Activated T-cell treated with anti-CD3 and anti-CD28 coated beads, Interleukin-2, amount 50 U/mL, for 72 hours (primary cell): Measurements from ENCODE around the gene SBK1. TPM values are rescaled to one million over a fixed set of nuclear protein-coding genes. Genes with fewer than 3 reads are reported as not detected.

Experiments used
- ATAC-seq, 2 donors: fragments of 150-1000 bp; cut with Tn5 transposase; replicated peaks in 1 of 2; 2 replicates each; pipeline ENCODE4 v1.10.0; 2021; ENCODE audit warnings: moderate library complexity in 2 of 2, mild to moderate bottlenecking in 1 of 2
- DNase-seq, 2 donors: peaks; one replicate each; pipeline ENCODE4 v3.0.0; 2021 to 2022; ENCODE audit warnings: mixed read lengths in 1 of 2
- H3K27ac Mint-ChIP-seq: one replicate; pipeline ENCODE4 v1.8.0; 2022; ENCODE audit warnings: mild to moderate bottlenecking, moderate library complexity, mixed read lengths
- H3K27me3 Mint-ChIP-seq: one replicate; pipeline ENCODE4 v1.8.0; 2022; ENCODE audit warnings: low read depth, mixed read lengths
- H3K36me3 Mint-ChIP-seq, 2 donors: one replicate each; pipeline ENCODE4 v1.8.0; 2022; ENCODE audit warnings: mixed read lengths in 2 of 2, mild to moderate bottlenecking in 1 of 2; ENCODE audit not compliant: insufficient read depth in 2 of 2
- H3K4me1 Mint-ChIP-seq: one replicate; pipeline ENCODE4 v1.8.0; 2022; ENCODE audit warnings: low read depth, mixed read lengths
- H3K4me3 Mint-ChIP-seq, 2 donors: one replicate each; pipeline ENCODE4 v1.8.0; 2022; ENCODE audit warnings: mild to moderate bottlenecking in 2 of 2, mixed read lengths in 2 of 2, moderate library complexity in 2 of 2
- H3K9me3 Mint-ChIP-seq, 2 donors: one replicate each; pipeline ENCODE4 v1.8.0; 2022; ENCODE audit warnings: mixed read lengths in 2 of 2
- total RNA-seq, 2 donors: library from RNA; stranded (reverse); gene quantifications; one replicate each; pipeline ENCODE4 v1.2.3, GENCODE V29; 2022

Gene SBK1
- total RNA-seq, 2 donors from 2014 or later, result 6.2 to 7.0 TPM

DNA sequence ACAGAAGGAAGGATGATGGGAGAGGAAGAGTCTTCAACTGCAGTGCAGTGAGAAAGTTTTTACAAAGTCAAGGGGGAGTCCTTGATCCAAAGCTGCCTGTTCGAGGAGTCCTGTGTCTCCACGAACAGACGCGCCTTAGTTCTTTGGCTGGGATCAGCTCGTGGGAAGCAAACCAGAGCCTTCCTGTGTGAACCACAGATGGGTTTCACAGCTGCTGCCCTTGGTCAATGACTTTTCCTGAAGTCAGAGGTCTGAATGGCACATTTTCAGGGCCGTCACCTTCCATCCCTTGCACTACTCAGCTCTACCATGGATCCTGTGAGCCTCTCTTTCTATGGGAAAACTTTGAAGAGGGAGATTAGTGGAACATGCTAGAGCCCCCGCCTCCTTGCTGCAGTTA is 4.2 kb upstream of the SBK1 start:
- Mint-ChIP-seq H3K9me3 (no peaks in the 10 kb centered on the region), H3K27me3 (no peaks in the 10 kb centered on the region), H3K4me3 (no peak overlapping the region), H3K36me3 (no peaks in the 10 kb centered on the region), H3K4me1 (peaks cover 17% of the 10 kb centered on the region), H3K27ac (no peak overlapping the region)
- no peak for DNase-seq
- ATAC-seq, result no peak

DNA sequence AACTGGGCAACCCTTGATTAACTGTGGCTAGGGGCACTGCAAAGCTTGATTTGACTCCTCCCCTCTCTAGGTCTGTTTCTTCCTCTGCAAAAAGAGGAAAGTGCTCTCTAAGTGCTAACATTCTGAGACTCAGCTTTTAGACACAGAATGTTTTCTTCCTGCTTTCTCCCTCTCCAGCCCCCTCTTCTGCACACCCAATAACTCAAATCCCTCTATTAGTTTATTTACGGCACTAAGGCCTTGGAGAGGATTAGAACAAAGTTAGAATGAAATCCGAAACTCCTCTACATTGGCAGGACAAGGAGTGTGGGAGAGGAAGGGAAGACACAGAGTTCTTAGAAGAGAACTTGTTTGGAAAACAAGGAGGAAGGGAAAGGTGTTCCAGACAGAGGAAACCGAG is 3.3 kb upstream of the SBK1 start:
- no peak for ATAC-seq
- Mint-ChIP-seq H3K4me1 (peaks cover 24% of the 10 kb centered on the region), H3K27ac (no peak overlapping the region), H3K4me3 (no peak overlapping the region), H3K9me3 (no peaks in the 10 kb centered on the region), H3K36me3 (no peaks in the 10 kb centered on the region), H3K27me3 (no peaks in the 10 kb centered on the region)
- no peak for DNase-seq

DNA sequence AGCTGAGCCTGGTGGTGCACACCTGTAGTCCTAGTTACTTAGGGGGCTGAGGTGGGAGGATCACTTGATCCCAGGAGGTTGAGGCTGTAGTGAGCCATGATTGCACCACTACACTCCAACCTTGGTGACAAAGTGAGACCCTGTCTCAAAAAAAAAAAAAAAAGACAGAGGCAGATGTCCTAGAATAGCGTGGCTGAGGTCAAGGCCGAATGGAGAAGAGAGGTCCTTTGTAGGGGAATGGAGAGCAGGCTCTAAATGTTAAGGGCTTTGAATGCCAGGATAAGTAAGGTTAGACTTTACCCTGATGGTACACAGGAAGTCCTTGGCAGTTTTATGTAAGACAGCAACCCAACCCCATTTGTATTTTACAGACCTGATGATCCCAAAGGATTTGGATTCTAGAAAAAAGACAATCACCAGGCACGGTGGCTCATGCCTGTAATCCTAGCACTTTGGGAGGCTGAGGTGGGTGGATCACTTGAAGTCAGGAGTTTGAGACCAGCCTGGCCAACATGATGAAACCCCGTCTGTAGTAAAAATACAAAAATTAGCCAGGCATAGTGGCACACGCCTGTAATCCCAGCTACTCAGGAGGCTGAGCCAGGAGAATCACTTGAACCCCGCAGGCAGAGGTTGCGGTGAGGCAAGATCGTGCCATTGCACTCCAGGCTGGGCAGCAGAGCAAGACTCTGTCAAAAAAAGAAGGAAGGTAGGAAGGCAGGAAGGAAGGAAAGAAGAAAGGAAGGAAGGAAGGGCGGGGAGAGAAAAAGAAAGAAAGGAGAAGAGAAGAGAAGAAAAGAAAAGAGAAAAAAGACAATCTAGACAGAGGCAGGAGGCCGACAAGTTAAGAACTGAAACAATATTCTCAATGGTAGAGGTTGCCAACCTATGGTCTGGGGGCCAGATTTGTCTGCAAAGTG is 2.1 kb upstream of the SBK1 start:
- no peak for ATAC-seq
- DNase-seq, result no peak
- Mint-ChIP-seq H3K36me3 (no peaks in the 10 kb centered on the region), H3K27me3 (no peaks in the 10 kb centered on the region), H3K4me1 (peaks cover 36% of the 10 kb centered on the region), H3K9me3 (no peaks in the 10 kb centered on the region), H3K27ac (no peak overlapping the region), H3K4me3 (peak overlapping the region; percentile 2 to 8)

DNA sequence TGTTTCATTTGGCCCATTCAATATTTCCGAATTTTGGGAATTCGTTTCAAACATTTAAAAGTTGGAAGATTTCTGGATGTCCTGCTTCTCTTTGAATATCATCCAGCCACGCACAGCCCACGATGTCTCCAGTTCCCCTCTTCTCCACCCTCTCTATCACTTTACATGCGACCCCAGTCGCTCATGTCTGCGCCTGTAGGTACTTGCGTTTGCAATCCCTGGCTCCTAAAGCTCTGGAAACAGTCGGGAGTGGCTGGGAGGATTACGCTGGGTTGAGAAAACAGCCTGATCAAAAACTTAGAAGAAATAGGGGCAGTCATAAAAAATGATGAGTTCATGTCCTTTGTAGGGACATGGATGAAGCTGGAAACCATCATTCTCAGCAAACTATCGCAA is 1.5 kb upstream of the SBK1 start:
- Mint-ChIP-seq H3K27me3 (no peaks in the 10 kb centered on the region), H3K9me3 (no peaks in the 10 kb centered on the region), H3K27ac (no peak overlapping the region), H3K4me3 (peak overlapping the region; percentile 63 to 65), H3K4me1 (peaks cover 41% of the 10 kb centered on the region), H3K36me3 (no peaks in the 10 kb centered on the region)
- DNase-seq, result no peak
- ATAC-seq, result no peak

DNA sequence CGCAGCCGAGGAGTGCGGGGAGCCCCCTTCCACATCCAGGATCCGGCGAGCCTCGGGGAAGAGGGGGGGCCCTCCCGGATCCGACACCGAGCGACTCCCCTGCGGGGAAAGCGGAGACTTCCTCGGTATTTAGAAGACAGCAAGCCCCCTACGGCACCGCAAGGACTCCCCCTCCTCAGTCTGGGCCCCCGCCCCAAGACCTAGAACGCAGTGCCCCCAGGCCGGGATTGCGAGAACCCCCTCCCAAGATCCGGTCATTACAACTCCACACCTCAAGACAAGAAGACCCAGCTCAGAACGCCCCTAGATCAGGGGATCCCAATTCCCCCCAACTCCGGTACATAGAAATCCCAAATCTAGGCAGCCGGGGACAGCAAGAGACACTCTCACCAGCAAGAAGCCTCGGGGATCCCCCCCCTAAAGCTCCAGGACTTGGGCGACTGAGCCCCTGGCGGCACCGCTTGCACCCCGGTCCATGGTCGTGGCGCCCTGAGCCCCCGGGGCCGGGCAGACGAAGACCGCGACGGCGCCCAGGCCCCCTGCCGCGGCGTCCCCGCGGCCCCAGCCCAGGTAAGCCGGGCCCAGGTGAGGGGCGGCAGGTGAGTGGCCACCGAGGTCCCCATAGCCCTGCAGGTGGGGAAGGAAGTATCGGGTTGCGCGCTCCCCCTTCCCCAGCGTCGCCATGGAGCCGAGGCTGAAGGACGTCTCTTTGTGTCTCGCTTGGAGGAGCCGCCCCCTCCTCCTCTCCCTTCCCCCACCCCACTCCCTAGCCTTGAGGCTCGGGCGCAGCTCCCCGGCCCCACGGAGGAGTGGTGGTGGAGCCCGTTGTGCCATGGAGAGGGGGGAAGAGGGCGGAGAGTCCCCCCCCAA is 641 bp downstream of the SBK1 start:
- Mint-ChIP-seq H3K27ac (no peak overlapping the region), H3K9me3 (no peaks in the 10 kb centered on the region), H3K4me3 (peak overlapping the region; percentile 88 to 89), H3K4me1 (peaks cover 53% of the 10 kb centered on the region), H3K27me3 (no peaks in the 10 kb centered on the region), H3K36me3 (no peaks in the 10 kb centered on the region)
- no peak for ATAC-seq
- no peak for DNase-seq

DNA sequence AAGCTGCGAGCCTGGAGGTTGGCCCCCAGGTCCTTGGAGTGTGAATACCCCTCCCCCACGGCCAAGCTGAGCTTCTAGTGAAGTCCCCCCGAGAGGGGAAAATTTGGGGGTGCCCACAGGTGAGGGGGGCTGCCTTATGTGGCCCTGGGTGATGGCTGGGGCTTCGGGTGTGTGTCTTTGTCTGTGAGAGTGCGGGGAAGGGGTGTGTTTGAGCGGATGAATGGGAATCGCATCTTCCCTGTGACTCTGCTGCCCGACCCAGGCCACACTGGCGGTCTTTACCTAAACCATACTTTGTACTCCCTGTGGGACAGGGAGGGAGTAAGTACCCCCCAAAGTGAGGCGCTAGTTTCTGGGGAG is 1.3 kb downstream of the SBK1 start:
- H3K4me3 Mint-ChIP-seq, result peak overlapping the region; percentile 88 to 89
- DNase-seq (no peak), ATAC-seq (no peak)
- H3K36me3 Mint-ChIP-seq, result no peaks in the 10 kb centered on the region
- H3K27ac Mint-ChIP-seq, result no peak overlapping the region
- no peaks in the 10 kb centered on the region for H3K27me3 Mint-ChIP-seq
- peaks cover 53% of the 10 kb centered on the region for H3K4me1 Mint-ChIP-seq
- no peaks in the 10 kb centered on the region for H3K9me3 Mint-ChIP-seq

DNA sequence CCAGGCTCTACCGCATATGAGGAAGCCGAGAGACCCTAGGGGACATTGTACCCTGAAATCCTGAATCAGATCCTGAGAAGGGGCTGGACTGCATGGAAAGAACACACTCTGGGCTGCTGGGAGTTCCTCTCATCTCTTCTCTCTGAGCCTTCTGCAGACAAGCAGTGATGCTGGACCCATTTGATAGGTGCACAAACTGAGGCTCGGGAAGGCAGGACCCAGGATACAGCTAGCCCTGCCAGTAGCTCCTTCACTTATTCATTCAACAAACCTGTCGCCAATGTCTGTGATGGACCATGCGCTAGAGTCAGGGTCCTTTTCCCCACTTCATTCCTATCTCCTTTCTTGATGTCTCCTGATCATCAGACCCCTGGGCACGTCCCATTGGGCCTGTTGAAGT is 1.9 kb downstream of the SBK1 start:
- Mint-ChIP-seq H3K4me1 (peaks cover 53% of the 10 kb centered on the region), H3K27ac (no peak overlapping the region)

DNA sequence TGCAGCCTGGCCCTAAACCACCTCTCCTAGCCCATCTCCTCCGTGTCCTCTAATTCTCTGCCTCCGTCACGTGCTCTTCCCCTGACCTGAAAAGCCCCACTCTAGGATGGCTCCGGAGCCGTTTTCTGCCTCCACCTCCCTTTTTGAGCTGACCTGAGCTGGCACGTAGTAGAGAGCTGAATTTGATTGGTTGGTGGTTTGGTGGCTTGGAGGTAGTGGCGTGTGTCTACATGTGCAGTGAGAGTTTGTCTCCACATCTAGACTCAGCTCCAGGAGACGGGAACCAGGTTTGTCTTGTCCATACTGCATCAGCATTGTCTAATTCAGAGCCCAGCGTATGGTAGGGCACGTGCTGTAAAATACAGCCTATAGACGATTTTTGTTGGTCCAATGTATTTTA is 3.0 kb downstream of the SBK1 start:
- Mint-ChIP-seq H3K27ac (no peak overlapping the region), H3K27me3 (no peaks in the 10 kb centered on the region), H3K4me1 (peaks cover 58% of the 10 kb centered on the region), H3K4me3 (peak overlapping the region; percentile 17), H3K36me3 (no peaks in the 10 kb centered on the region), H3K9me3 (no peaks in the 10 kb centered on the region)
- ATAC-seq, result no peak
- no peak for DNase-seq

More for the DNA sequence above, 1.9 kb downstream of the SBK1 start:
- Mint-ChIP-seq H3K4me3 (peak overlapping the region; percentile 88 to 89), H3K27me3 (no peaks in the 10 kb centered on the region), H3K9me3 (no peaks in the 10 kb centered on the region), H3K36me3 (no peaks in the 10 kb centered on the region)
- DNase-seq (no peak), ATAC-seq (no peak)

DNA sequence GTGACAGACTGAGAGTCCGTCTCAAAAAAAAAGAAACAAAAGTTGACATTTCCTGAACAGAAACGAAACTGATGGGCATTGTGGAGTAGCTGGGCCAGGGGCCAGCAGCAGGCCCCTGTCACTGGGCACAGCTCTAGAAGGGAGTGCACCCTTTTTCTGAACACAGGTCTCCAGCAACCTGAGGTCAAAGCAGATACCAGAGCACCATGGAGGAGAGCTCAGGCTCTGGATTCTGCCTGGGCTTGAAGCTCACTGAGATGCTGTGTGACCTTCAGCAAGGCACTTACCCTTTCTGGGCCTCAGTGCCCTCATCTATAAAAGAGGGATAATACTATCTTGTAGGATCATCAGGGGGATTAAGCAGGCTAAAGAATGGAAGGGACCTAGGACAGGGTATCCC is 5.0 kb downstream of the SBK1 start:
- ATAC-seq (no peak), DNase-seq (no peak)
- Mint-ChIP-seq H3K4me3 (peak overlapping the region in 1 of 2 donors; percentile 48), H3K36me3 (no peaks in the 10 kb centered on the region), H3K4me1 (peaks cover 52% of the 10 kb centered on the region), H3K27me3 (no peaks in the 10 kb centered on the region), H3K9me3 (no peaks in the 10 kb centered on the region), H3K27ac (peak overlapping the region; percentile 50)

DNA sequence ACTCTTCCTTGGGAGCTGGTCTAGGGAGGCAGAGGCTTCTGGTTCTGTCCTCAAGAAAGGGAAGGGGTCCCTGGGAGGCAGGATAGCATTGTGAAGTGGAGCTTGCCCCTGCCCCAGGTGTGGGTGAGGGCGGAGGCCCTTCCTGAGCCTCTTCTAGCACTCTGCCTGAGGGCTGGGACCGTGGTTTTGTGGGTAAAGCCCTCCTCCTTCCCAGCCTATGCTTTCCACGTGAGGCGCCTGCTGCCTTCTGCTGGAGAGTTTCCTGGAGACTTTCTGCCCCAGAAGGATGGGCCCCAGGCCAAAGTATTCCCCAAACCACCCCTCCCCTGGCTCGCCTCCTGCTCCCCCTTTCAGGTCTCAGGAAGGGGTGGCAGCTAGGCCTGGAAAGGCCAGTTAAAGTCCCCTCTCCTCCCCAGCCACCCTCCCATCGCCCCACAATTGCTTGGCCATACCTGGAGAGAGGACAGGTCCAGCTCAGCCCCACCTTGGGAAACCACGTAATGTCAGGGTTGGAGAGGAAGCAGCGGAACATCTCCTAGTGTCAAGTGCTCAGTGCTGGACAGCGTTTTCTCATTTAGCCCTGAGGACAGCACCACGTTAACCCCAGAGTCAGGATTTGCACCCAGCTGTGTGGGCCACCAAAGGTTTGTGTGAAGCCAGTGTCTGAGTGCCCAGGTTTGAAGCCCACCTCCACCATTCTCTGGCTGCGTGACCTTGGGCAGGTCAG is 5.6 kb downstream of the SBK1 start:
- Mint-ChIP-seq H3K4me3 (no peak overlapping the region), H3K36me3 (no peaks in the 10 kb centered on the region), H3K9me3 (no peaks in the 10 kb centered on the region), H3K27me3 (no peaks in the 10 kb centered on the region), H3K4me1 (peaks cover 52% of the 10 kb centered on the region), H3K27ac (no peak overlapping the region)
- DNase-seq (no peak), ATAC-seq (no peak)

DNA sequence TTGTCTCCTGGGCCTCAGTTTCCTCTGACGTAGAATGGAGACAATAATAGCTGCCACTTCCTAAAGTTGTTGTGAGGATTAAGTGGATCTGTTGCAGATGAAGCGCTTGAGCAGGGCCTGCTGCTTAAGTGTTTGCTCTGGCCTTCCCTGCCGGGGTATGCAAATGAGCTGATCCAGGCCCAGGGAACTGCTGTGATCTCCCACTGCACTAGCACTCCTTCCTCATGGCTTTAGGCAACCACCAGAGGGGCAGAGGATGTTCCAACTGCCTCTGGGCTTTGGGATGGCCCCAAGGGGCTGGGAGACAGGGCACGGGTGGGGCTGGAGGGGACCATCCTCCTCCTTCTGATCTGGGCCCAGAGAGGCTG is 6.2 kb downstream of the SBK1 start:
- no peak for ATAC-seq

DNA sequence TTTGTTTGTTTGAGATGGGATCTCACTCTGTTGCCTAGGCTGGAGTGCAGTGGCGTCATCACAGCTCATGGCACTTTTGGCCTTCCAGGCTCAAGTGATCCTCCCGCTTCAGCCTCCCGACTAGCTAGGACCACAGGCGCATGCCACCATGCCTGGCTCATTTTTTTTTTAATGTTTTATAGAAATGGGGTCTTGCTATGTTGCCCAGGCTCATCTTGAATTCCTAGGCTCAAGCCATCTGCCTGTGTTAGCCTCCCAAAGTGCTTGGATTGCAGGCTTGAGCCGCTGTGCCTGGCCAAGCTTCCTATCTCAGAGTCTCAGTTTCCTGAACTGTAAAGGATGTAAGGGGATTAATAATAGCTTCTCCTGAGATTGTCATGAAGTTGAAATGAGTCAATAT is 8.0 kb downstream of the SBK1 start:
- H3K9me3 Mint-ChIP-seq, result no peaks in the 10 kb centered on the region
- no peaks in the 10 kb centered on the region for H3K27me3 Mint-ChIP-seq
- no peak overlapping the region for H3K4me3 Mint-ChIP-seq
- no peaks in the 10 kb centered on the region for H3K36me3 Mint-ChIP-seq
- no peak for ATAC-seq
- no peak for DNase-seq
- H3K27ac Mint-ChIP-seq, result no peak overlapping the region
- peaks cover 32% of the 10 kb centered on the region for H3K4me1 Mint-ChIP-seq

More for the DNA sequence above, 6.2 kb downstream of the SBK1 start:
- H3K4me3 Mint-ChIP-seq, result no peak overlapping the region
- H3K36me3 Mint-ChIP-seq, result no peaks in the 10 kb centered on the region
- DNase-seq, result no peak
- H3K4me1 Mint-ChIP-seq, result peaks cover 51% of the 10 kb centered on the region
- no peaks in the 10 kb centered on the region for H3K9me3 Mint-ChIP-seq
- H3K27me3 Mint-ChIP-seq, result no peaks in the 10 kb centered on the region
- H3K27ac Mint-ChIP-seq, result no peak overlapping the region

DNA sequence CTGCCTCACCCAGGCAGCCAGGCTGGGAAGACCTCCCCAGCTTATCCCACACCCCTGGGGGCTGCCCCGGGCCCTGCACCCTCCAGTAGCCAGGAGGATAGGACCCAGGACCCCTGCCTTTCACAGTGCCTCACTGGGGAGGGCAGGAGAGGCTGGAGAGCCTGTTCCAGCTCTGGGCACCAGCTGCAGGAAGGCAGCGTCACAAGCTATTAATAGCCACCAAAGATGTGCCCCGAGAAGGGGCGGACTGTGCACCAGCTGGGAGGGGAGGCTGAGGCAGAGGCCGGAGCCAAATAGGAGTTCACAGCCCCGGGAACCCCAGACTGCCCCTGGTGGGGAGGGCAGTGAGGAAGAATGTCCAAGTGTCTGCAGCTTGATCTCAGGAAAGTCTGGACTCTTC is 8.8 kb downstream of the SBK1 start:
- H3K27ac Mint-ChIP-seq, result no peak overlapping the region
- no peaks in the 10 kb centered on the region for H3K9me3 Mint-ChIP-seq
- no peak overlapping the region for H3K4me3 Mint-ChIP-seq
- H3K4me1 Mint-ChIP-seq, result peaks cover 29% of the 10 kb centered on the region
- H3K36me3 Mint-ChIP-seq, result no peaks in the 10 kb centered on the region
- DNase-seq (no peak), ATAC-seq (no peak)
- no peaks in the 10 kb centered on the region for H3K27me3 Mint-ChIP-seq
